ENCODE measurements around the gene SLF2. TPM values are rescaled to one million over a fixed set of nuclear protein-coding genes. Genes with fewer than 3 reads are reported as not detected.

Gene SLF2
- total RNA-seq, 1 experiment from 2014 or later, result 13.6 TPM

DNA sequence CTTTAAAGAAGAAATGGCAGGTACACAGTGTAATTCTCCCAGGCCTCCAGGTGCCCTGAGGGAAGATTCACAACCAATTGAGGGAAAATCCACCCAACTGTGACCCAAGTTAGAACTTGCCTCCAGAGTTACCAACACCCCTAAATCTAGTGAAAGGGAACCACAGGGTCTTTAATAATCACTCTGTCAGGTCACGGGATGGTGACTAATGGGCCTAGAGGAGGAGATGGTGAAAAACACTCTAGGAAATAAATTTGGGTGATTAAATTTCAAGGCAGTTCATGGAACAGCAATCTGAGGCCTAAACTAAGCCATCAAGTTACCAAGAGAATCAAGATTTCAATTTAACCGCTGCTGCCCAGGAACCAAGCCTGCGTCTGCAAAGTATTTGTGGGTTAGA lies 26.7 kb upstream of the SLF2 start:
- H3K27me3 ChIP-seq (ENCODE audit: insufficient read depth, low read depth), result no peaks in the 10 kb centered on the region
- H4K20me1 ChIP-seq (ENCODE audit: insufficient read depth), result no peaks in the 10 kb centered on the region
- ChIA-PET POLR2A (ENCODE audit: unreplicated experiment) (no interaction called here), CTCF (no interaction called here)
- no peaks in the 10 kb centered on the region for H3K79me2 ChIP-seq (ENCODE audit: low read depth)
- H3K36me3 ChIP-seq (ENCODE audit: low read depth), result no peaks in the 10 kb centered on the region
- BruUV-seq (replicated peaks), result no TSS peak
- H3K4me3 ChIP-seq, result no peak overlapping the region
- H3F3A ChIP-seq (ENCODE audit: insufficient read depth, low read depth), result peaks cover 9% of the 10 kb centered on the region; the same call in 1 of the 2 replicates
- no peak for DNase-seq
- no peak overlapping the region for H3K27ac ChIP-seq
- no peak overlapping the region for H3K4me2 ChIP-seq
- TF ChIP-seq CTCF (conservative IDR thresholded peaks at IDR 0.05) (no peak), EZH2 (IDR thresholded peaks at IDR 0.05; ENCODE audit: low read depth) (no peak)
- intact Hi-C loops (cut with micrococcal nuclease; ENCODE audit: unreplicated experiment), result loop anchor here (5.0 kb wide), 1 partner anchor 126 kb away; no protein-coding TSS in a partner anchor
- no peaks in the 10 kb centered on the region for H3K9me3 ChIP-seq (ENCODE audit: insufficient read depth, low read depth)
- no peak overlapping the region for H2AFZ ChIP-seq
- H3K4me1 ChIP-seq (replicated peaks; ENCODE audit: insufficient read depth), result peaks cover 13% of the 10 kb centered on the region
- H3K9me2 ChIP-seq (ENCODE audit: insufficient read depth), result no peaks in the 10 kb centered on the region

GRCh38 chr10:100886521-100886920 lies 26.2 kb upstream of the SLF2 start:
- no peaks in the 10 kb centered on the region for H3K79me2 ChIP-seq (ENCODE audit: low read depth)
- H3K9me2 ChIP-seq (ENCODE audit: insufficient read depth), result no peaks in the 10 kb centered on the region
- peaks cover 16% of the 10 kb centered on the region for H3K4me1 ChIP-seq (replicated peaks; ENCODE audit: insufficient read depth)
- BruUV-seq (replicated peaks), result no TSS peak
- H3K4me2 ChIP-seq, result no peak overlapping the region
- no peaks in the 10 kb centered on the region for H3K9me3 ChIP-seq (ENCODE audit: insufficient read depth, low read depth)
- no peak overlapping the region for H3K4me3 ChIP-seq
- H3K36me3 ChIP-seq (ENCODE audit: low read depth), result no peaks in the 10 kb centered on the region
- no peak for TF ChIP-seq EZH2 (IDR thresholded peaks at IDR 0.05; ENCODE audit: low read depth)
- TF ChIP-seq CTCF (conservative IDR thresholded peaks at IDR 0.05), result no peak
- no peak overlapping the region for H2AFZ ChIP-seq
- POLR2A ChIA-PET (ENCODE audit: unreplicated experiment), result no interaction called here
- CTCF ChIA-PET, result no interaction called here
- no peaks in the 10 kb centered on the region for H3K27me3 ChIP-seq (ENCODE audit: insufficient read depth, low read depth)
- H4K20me1 ChIP-seq (ENCODE audit: insufficient read depth), result no peaks in the 10 kb centered on the region
- DNase-seq, result no peak
- intact Hi-C loops (cut with micrococcal nuclease; ENCODE audit: unreplicated experiment), result loop anchor here (5.0 kb wide), 1 partner anchor 126 kb away; no protein-coding TSS in a partner anchor
- no peak overlapping the region for H3K27ac ChIP-seq
- peaks cover 10% of the 10 kb centered on the region; the same call in 1 of the 2 replicates for H3F3A ChIP-seq (ENCODE audit: insufficient read depth, low read depth)

DNA sequence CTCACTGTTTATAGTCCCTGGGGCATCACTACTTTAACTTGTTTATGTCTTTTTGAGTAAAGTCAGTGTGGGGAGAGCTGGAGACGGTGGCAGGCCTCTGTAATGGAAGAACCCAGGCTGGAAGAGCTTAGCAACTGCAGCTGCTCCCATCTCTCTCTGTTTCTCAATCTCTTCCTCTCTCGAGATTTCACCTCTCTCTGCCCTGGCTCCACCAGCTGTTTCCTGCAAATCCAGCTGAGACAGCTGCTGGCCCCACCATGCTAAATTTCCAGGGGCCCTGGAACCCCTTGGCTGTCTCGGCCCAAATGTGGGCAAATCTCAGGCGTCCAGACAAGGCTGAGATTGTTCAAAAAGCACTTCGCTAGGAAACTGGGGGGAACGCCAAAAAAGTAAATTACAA lies 25.8 kb upstream of the SLF2 start:
- Histone ChIP-seq H3F3A (ENCODE audit: insufficient read depth, low read depth) (peaks cover 10% of the 10 kb centered on the region; the same call in 1 of the 2 replicates), H3K4me1 (replicated peaks; ENCODE audit: insufficient read depth) (peaks cover 16% of the 10 kb centered on the region), H3K4me3 (no peak overlapping the region), H3K79me2 (ENCODE audit: low read depth) (no peaks in the 10 kb centered on the region), H3K36me3 (ENCODE audit: low read depth) (no peaks in the 10 kb centered on the region), H4K20me1 (ENCODE audit: insufficient read depth) (no peaks in the 10 kb centered on the region), H3K27me3 (ENCODE audit: insufficient read depth, low read depth) (no peaks in the 10 kb centered on the region), H3K9me2 (ENCODE audit: insufficient read depth) (no peaks in the 10 kb centered on the region), H2AFZ (no peak overlapping the region), H3K4me2 (no peak overlapping the region), H3K27ac (no peak overlapping the region), H3K9me3 (ENCODE audit: insufficient read depth, low read depth) (no peaks in the 10 kb centered on the region)
- intact Hi-C loops (cut with micrococcal nuclease; ENCODE audit: unreplicated experiment), result loop anchor here (5.0 kb wide), 1 partner anchor 125 kb away; no protein-coding TSS in a partner anchor
- no TSS peak for BruUV-seq (replicated peaks)
- POLR2A ChIA-PET (ENCODE audit: unreplicated experiment), result no interaction called here
- no peak for DNase-seq
- TF ChIP-seq EZH2 (IDR thresholded peaks at IDR 0.05; ENCODE audit: low read depth) (no peak), CTCF (conservative IDR thresholded peaks at IDR 0.05) (no peak)
- CTCF ChIA-PET, result no interaction called here

Measured in PC-9 (cell line).